ENCODE data around the gene TAMALIN. TPM values are rescaled to one million over a fixed set of nuclear protein-coding genes. Genes with fewer than 3 reads are reported as not detected.
"Not testable (repeated sequence)": the region's sequence is repeated elsewhere in the genome, so short reads cannot be mapped to it uniquely, and the experiment has no call there.

Gene TAMALIN
- total RNA-seq, 3 donors from 2014 or later (not counting 1 experiment from before 2014, with no cell fraction given): 403 to 663 (median 424) TPM

GRCh38 chr12:51976376-51977160, 30.2 kb upstream of the TAMALIN start:
- peaks cover 5% of the 10 kb centered on the region for H3K36me3 ChIP-seq (ENCODE audit: control insufficient read depth, insufficient read depth, low read length)
- Mint-ChIP-seq H3K4me1 (peaks cover 57 to 58% of the 10 kb centered on the region in 2 donors), H3K36me3 (peaks cover 7% of the 10 kb centered on the region), H3K9me3 (no peaks in the 10 kb centered on the region), H3K27ac (no peak overlapping the region), H3K27me3 (ENCODE audit: low read depth in 2 of 2) (no peaks in the 10 kb centered on the region), H3K4me3 (no peak overlapping the region)
- WGBS (ENCODE audit: insufficient coverage): 98% methylated on average over 9 of the region's 10 CpGs
- H3K27ac ChIP-seq (ENCODE audit: low read length): no peak overlapping the region
- no peak for TF ChIP-seq CTCF (IDR thresholded peaks at IDR 0.05)
- DNase-seq (no peak), ATAC-seq (no peak)
- H3K9me3 ChIP-seq (ENCODE audit: control insufficient read depth, insufficient read depth, low read length): no peaks in the 10 kb centered on the region
- no peak overlapping the region for H3K4me3 ChIP-seq (ENCODE audit: low read length)
- no peaks in the 10 kb centered on the region for H3K27me3 ChIP-seq (ENCODE audit: control insufficient read depth, insufficient read depth, low read length)
- intact Hi-C loops (cut with micrococcal nuclease): no loop called here
- peaks cover 43% of the 10 kb centered on the region for H3K4me1 ChIP-seq (ENCODE audit: control insufficient read depth, insufficient read depth, low read length)

DNA sequence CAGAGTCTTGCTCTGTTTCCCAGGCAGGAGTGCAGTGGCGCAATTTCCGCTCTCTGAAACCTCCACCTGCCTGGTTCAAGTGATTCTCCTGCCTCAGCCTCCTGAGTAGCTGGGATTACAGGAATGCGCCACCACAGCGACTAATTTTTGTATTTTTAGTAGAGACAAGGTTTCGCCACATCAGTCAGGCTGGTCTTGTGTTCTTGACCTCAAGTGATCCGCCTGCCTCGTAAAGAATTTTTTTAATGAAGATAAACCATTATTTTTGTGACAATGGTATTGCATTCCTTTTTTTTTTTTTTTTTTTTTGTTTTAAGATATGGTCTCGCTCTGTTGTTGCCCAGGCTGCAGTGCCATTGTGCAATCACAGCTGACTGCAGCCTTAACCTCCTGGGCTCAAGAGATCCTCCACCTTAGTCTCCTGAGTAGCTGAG, 29.4 kb upstream of the TAMALIN start:
- H3K4me3 ChIP-seq (ENCODE audit: low read length): no peak overlapping the region
- Mint-ChIP-seq H3K4me1 (peaks cover 49 to 51% of the 10 kb centered on the region in 2 donors), H3K27ac (no peak overlapping the region), H3K9me3 (no peaks in the 10 kb centered on the region), H3K36me3 (peaks cover 7% of the 10 kb centered on the region), H3K4me3 (no peak overlapping the region), H3K27me3 (ENCODE audit: low read depth in 2 of 2) (no peaks in the 10 kb centered on the region)
- no peak for TF ChIP-seq CTCF (IDR thresholded peaks at IDR 0.05)
- intact Hi-C loops (cut with micrococcal nuclease): no loop called here
- no peak overlapping the region for H3K27ac ChIP-seq (ENCODE audit: low read length)
- H3K27me3 ChIP-seq (ENCODE audit: control insufficient read depth, insufficient read depth, low read length): no peaks in the 10 kb centered on the region
- DNase-seq (no peak), ATAC-seq (no peak)
- H3K4me1 ChIP-seq (ENCODE audit: control insufficient read depth, insufficient read depth, low read length): peaks cover 37% of the 10 kb centered on the region
- WGBS (ENCODE audit: insufficient coverage): 95% methylated on average over 4 of the region's 8 CpGs
- H3K9me3 ChIP-seq (ENCODE audit: control insufficient read depth, insufficient read depth, low read length): no peaks in the 10 kb centered on the region
- peaks cover 5% of the 10 kb centered on the region for H3K36me3 ChIP-seq (ENCODE audit: control insufficient read depth, insufficient read depth, low read length)

GRCh38 chr12:51979306-51979705, 27.4 kb upstream of the TAMALIN start:
- intact Hi-C loops (cut with micrococcal nuclease); H3K9me3 ChIP-seq (ENCODE audit: control insufficient read depth, insufficient read depth, low read length); H3K27ac Mint-ChIP-seq; H3K27me3 Mint-ChIP-seq (ENCODE audit: low read depth in 2 of 2); ATAC-seq; H3K36me3 ChIP-seq (ENCODE audit: control insufficient read depth, insufficient read depth, low read length); H3K27me3 ChIP-seq (ENCODE audit: control insufficient read depth, insufficient read depth, low read length); H3K4me3 Mint-ChIP-seq; H3K9me3 Mint-ChIP-seq; DNase-seq; H3K4me3 ChIP-seq (ENCODE audit: low read length); H3K27ac ChIP-seq (ENCODE audit: low read length); H3K36me3 Mint-ChIP-seq: not testable (repeated sequence)
- peaks cover 19% of the 10 kb centered on the region for H3K4me1 ChIP-seq (ENCODE audit: control insufficient read depth, insufficient read depth, low read length)
- H3K4me1 Mint-ChIP-seq: peaks cover 29 to 31% of the 10 kb centered on the region in 2 donors
- 91% methylated on average over 5 of the region's 5 CpGs for WGBS (ENCODE audit: insufficient coverage)

GRCh38 chr12:51980051-51980808, 26.5 kb upstream of the TAMALIN start:
- Mint-ChIP-seq H3K27me3 (ENCODE audit: low read depth in 2 of 2) (no peaks in the 10 kb centered on the region), H3K9me3 (no peaks in the 10 kb centered on the region), H3K4me1 (peaks cover 20 to 22% of the 10 kb centered on the region in 2 donors), H3K27ac (no peak overlapping the region), H3K36me3 (peaks cover 6% of the 10 kb centered on the region), H3K4me3 (no peak overlapping the region)
- intact Hi-C loops (cut with micrococcal nuclease): loop anchor here (1.0 kb wide), 1 partner anchor 54 kb away; no protein-coding TSS in a partner anchor
- peak; percentile 59 to 88 for DNase-seq
- TF ChIP-seq CTCF (IDR thresholded peaks at IDR 0.05): peak; percentile 82
- Histone ChIP-seq H3K27ac (ENCODE audit: low read length) (no peak overlapping the region), H3K4me1 (ENCODE audit: control insufficient read depth, insufficient read depth, low read length) (peaks cover 10% of the 10 kb centered on the region), H3K27me3 (ENCODE audit: control insufficient read depth, insufficient read depth, low read length) (no peaks in the 10 kb centered on the region), H3K4me3 (ENCODE audit: low read length) (no peak overlapping the region), H3K9me3 (ENCODE audit: control insufficient read depth, insufficient read depth, low read length) (no peaks in the 10 kb centered on the region), H3K36me3 (ENCODE audit: control insufficient read depth, insufficient read depth, low read length) (peaks cover 9% of the 10 kb centered on the region)
- ATAC-seq: peak; percentile 95 to 100 (median 100)
- 61% methylated on average over 5 of the region's 7 CpGs for WGBS (ENCODE audit: insufficient coverage)
